ENCODE data around the gene STOX2.

DNA sequence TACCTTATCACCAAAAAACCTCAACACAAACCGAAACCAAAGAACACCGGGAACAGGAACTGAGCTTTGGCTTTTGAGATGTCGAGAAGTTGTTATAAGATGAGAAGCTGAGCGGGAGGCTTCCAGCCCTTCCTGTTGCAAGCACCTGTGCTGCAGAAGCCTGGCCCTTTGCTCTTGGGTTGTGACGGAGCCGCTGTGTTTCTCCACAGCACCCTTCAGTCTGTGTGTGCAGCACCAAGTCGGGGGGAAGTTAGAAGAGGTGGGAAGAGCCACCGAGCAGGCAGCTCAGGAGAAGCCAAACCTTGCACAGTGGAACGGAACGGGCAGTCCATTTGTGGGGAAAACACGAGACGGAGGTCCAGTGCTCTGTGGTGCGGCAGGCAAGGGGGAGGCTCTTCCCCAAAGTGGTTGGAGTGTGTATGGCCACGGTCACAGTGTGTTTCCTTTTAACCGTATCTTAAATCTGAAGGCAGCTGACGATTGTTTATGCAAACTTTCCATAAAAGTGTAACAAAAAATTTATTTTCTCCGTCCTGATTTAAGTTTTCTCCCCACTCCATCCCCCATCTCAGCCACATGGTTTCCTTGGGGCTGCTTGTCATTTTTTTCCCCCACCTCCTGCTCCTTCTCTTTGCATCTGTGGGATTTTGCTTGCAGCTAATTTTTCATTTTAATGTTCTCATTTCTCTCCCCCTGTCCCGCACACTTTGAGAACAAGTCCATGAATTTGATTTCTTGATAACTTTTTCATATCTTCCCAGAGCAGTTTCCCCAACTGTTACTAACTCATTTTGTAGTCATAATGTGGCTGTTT, 123.7 kb downstream of the STOX2 start:
- TF ChIP-seq, protein P1, sequence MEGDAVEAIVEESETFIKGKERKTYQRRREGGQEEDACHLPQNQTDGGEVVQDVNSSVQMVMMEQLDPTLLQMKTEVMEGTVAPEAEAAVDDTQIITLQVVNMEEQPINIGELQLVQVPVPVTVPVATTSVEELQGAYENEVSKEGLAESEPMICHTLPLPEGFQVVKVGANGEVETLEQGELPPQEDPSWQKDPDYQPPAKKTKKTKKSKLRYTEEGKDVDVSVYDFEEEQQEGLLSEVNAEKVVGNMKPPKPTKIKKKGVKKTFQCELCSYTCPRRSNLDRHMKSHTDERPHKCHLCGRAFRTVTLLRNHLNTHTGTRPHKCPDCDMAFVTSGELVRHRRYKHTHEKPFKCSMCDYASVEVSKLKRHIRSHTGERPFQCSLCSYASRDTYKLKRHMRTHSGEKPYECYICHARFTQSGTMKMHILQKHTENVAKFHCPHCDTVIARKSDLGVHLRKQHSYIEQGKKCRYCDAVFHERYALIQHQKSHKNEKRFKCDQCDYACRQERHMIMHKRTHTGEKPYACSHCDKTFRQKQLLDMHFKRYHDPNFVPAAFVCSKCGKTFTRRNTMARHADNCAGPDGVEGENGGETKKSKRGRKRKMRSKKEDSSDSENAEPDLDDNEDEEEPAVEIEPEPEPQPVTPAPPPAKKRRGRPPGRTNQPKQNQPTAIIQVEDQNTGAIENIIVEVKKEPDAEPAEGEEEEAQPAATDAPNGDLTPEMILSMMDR (IDR thresholded peaks at IDR 0.05 in 8 of 11, conservative IDR thresholded peaks at IDR 0.05 in 3 of 11), result no peak
- no peak for TF ChIP-seq POLR2A (IDR thresholded peaks at IDR 0.05)
